Stimulated activated CD4-positive, alpha-beta T cell treated with anti-CD3 and anti-CD28 coated beads, Interleukin-1b, Interleukin-23, amount 100 ng/mL, for 48 hours (primary cell): ENCODE measurements around the gene SLC35B1.
"Not testable (repeated sequence)": the region's sequence is repeated elsewhere in the genome, so short reads cannot be mapped to it uniquely, and the experiment has no call there.

ENCODE experiments used
- DNase-seq: peaks from one replicate; pipeline ENCODE4 v3.0.0-alpha.2; 2020

The SLC35B1 gene

GRCh38 chr17:49696233-49696761 lies 11.5 kb downstream of the SLC35B1 start:
- peak; percentile 83 for DNase-seq

GRCh38 chr17:49695698-49696232 lies 12.0 kb downstream of the SLC35B1 start:
- no peak for DNase-seq

- peak; percentile 69 for DNase-seq
These were observed 12.7 kb downstream of the SLC35B1 start for GRCh38 chr17:49694847-49695697.

GRCh38 chr17:49692751-49693150 lies 15.0 kb downstream of the SLC35B1 start:
- DNase-seq = no peak

GRCh38 chr17:49691677-49692191 lies 16.0 kb downstream of the SLC35B1 start:
- no peak for DNase-seq

- no peak for DNase-seq
These were observed 16.6 kb downstream of the SLC35B1 start for GRCh38 chr17:49691086-49691676.

GRCh38 chr17:49690256-49690655 lies 17.5 kb downstream of the SLC35B1 start:
- no peak for DNase-seq

- no peak for DNase-seq
These were observed 18.9 kb downstream of the SLC35B1 start for GRCh38 chr17:49688848-49689247.

- no peak for DNase-seq
These were observed 19.8 kb downstream of the SLC35B1 start for GRCh38 chr17:49687878-49688491.

GRCh38 chr17:49681106-49681979 lies 26.4 kb downstream of the SLC35B1 start:
- no peak for DNase-seq

GRCh38 chr17:49680314-49680713 lies 27.4 kb downstream of the SLC35B1 start:
- no peak for DNase-seq

- DNase-seq = peak; percentile 99
These were observed 29.6 kb downstream of the SLC35B1 start, which contains the start of gene SPOP for GRCh38 chr17:49677933-49678847. Gene SPOP, minus strand, starts transcription at chr17:49678097. Its CDS starts 55,287 bp downstream, at chr17:49622810.

- peak; percentile 95 for DNase-seq
These were observed 30.4 kb downstream of the SLC35B1 start for GRCh38 chr17:49677134-49677932.

- no peak for DNase-seq
These were observed 31.4 kb downstream of the SLC35B1 start for GRCh38 chr17:49676276-49676868.

GRCh38 chr17:49674507-49674906 lies 33.3 kb downstream of the SLC35B1 start:
- no peak for DNase-seq

GRCh38 chr17:49673679-49674078 lies 34.1 kb downstream of the SLC35B1 start:
- not testable (repeated sequence) for DNase-seq

GRCh38 chr17:49670641-49671040 lies 37.1 kb downstream of the SLC35B1 start:
- DNase-seq = no peak

- no peak for DNase-seq
These were observed 37.8 kb downstream of the SLC35B1 start for GRCh38 chr17:49670002-49670401.

- no peak for DNase-seq
These were observed 39.9 kb downstream of the SLC35B1 start for GRCh38 chr17:49667854-49668253.
